Measurements from ENCODE around the gene PHLDA2.
A peak's percentile ranks its signal among the peaks of the same experiment; 100 is the strongest.
"Not testable (repeated sequence)": the region's sequence is repeated elsewhere in the genome, so short reads cannot be mapped to it uniquely, and the experiment has no call there.

Gene PHLDA2

GRCh38 chr11:2943711-2944118, 14.5 kb upstream of the PHLDA2 start:
- Histone ChIP-seq H3K4me3 (ENCODE audit: low read length) (no peak overlapping the region), H3K4me2 (ENCODE audit: low read length) (no peak overlapping the region), H3K36me3 (ENCODE audit: insufficient read depth, low read length) (peaks cover 33% of the 10 kb centered on the region), H3K9me3 (replicated peaks; ENCODE audit: low read length) (no peaks in the 10 kb centered on the region), H3K9ac (ENCODE audit: low read depth, low read length) (no peak overlapping the region), H3K27me3 (ENCODE audit: control insufficient read depth, insufficient read depth, low read length) (no peaks in the 10 kb centered on the region), H3K4me1 (ENCODE audit: control insufficient read depth, insufficient read depth, low read length) (peaks cover 45% of the 10 kb centered on the region)

- peaks cover 27% of the 10 kb centered on the region for H3K36me3 ChIP-seq (ENCODE audit: insufficient read depth, low read length)
- no peak overlapping the region for H3K4me2 ChIP-seq (ENCODE audit: low read length)
- no peak overlapping the region for H3K9ac ChIP-seq (ENCODE audit: low read depth, low read length)
- no peak overlapping the region for H3K4me3 ChIP-seq (ENCODE audit: low read length)
- no peaks in the 10 kb centered on the region for H3K9me3 ChIP-seq (replicated peaks; ENCODE audit: low read length)
- peaks cover 45% of the 10 kb centered on the region for H3K4me1 ChIP-seq (ENCODE audit: control insufficient read depth, insufficient read depth, low read length)
- H3K27me3 ChIP-seq (ENCODE audit: control insufficient read depth, insufficient read depth, low read length): no peaks in the 10 kb centered on the region
Measured at GRCh38 chr11:2942872-2943710, 13.9 kb upstream of the PHLDA2 start.

GRCh38 chr11:2942447-2942846, 13.2 kb upstream of the PHLDA2 start:
- no peaks in the 10 kb centered on the region for H3K27me3 ChIP-seq (ENCODE audit: control insufficient read depth, insufficient read depth, low read length)
- H3K4me2 ChIP-seq (ENCODE audit: low read length): no peak overlapping the region
- H3K4me1 ChIP-seq (ENCODE audit: control insufficient read depth, insufficient read depth, low read length): peaks cover 45% of the 10 kb centered on the region
- no peak overlapping the region for H3K4me3 ChIP-seq (ENCODE audit: low read length)
- H3K9ac ChIP-seq (ENCODE audit: low read depth, low read length): no peak overlapping the region
- peaks cover 21% of the 10 kb centered on the region for H3K36me3 ChIP-seq (ENCODE audit: insufficient read depth, low read length)
- H3K9me3 ChIP-seq (replicated peaks; ENCODE audit: low read length): peaks cover 5% of the 10 kb centered on the region

DNA sequence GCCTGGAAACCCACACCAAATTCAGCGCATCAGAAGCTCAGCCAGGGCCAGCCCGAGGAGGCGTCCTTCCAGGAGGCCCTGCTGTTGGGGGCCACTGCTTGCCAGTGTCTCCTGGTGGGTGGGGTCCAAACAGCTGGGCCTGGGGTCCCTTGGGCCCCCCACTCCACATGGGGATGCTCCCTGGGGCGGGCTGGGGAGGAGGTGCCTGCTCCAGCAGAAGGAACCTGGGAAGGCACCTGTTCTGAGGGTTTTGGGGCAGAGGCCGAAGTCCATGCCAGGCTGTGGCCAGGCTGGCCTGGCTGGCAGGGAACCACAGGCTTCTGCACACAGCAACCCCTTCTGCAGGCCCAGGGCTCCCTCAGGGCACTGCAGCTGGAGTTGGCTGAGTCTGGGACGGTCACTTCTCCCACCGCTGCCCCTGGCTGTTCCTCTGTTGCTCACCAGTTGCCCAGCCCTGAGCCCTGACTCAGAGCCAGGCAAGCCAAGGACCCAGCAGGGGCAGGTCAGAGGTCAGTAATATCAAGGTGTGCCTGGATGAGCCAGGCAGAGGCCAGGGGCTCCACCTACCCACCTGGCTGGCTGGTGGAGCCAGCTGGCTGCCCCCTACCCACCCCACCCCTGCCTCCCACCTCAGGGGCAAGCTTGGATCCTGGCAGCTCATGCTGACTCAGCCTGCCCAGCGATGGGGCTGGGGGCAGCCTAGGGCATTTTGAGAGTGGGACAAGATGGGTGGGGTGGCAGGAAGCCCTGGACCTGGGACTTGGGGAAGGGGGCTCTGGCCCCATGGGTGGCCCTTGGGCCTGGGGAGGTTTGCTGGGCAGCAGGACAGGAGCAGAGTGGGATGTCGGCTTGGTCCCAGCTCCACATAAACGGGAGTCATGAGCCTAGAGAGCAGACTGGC, 12.0 kb upstream of the PHLDA2 start:
- Histone ChIP-seq H3K4me2 (ENCODE audit: low read length) (peak overlapping the region; percentile 53), H3K9ac (ENCODE audit: low read depth, low read length) (peak overlapping the region; percentile 26), H3K9me3 (replicated peaks; ENCODE audit: low read length) (peaks cover 6% of the 10 kb centered on the region), H3K4me1 (ENCODE audit: control insufficient read depth, insufficient read depth, low read length) (peaks cover 40% of the 10 kb centered on the region), H3K27me3 (ENCODE audit: control insufficient read depth, insufficient read depth, low read length) (no peaks in the 10 kb centered on the region), H3K4me3 (ENCODE audit: low read length) (no peak overlapping the region), H3K36me3 (ENCODE audit: insufficient read depth, low read length) (peaks cover 8% of the 10 kb centered on the region)

GRCh38 chr11:2940147-2940920, 11.1 kb upstream of the PHLDA2 start:
- Histone ChIP-seq H3K4me2 (ENCODE audit: low read length) (peak overlapping the region; percentile 53), H3K27me3 (ENCODE audit: control insufficient read depth, insufficient read depth, low read length) (no peaks in the 10 kb centered on the region), H3K9ac (ENCODE audit: low read depth, low read length) (peak overlapping the region; percentile 60), H3K36me3 (ENCODE audit: insufficient read depth, low read length) (peaks cover 8% of the 10 kb centered on the region), H3K4me3 (ENCODE audit: low read length) (no peak overlapping the region), H3K9me3 (replicated peaks; ENCODE audit: low read length) (peaks cover 6% of the 10 kb centered on the region), H3K4me1 (ENCODE audit: control insufficient read depth, insufficient read depth, low read length) (peaks cover 33% of the 10 kb centered on the region)

DNA sequence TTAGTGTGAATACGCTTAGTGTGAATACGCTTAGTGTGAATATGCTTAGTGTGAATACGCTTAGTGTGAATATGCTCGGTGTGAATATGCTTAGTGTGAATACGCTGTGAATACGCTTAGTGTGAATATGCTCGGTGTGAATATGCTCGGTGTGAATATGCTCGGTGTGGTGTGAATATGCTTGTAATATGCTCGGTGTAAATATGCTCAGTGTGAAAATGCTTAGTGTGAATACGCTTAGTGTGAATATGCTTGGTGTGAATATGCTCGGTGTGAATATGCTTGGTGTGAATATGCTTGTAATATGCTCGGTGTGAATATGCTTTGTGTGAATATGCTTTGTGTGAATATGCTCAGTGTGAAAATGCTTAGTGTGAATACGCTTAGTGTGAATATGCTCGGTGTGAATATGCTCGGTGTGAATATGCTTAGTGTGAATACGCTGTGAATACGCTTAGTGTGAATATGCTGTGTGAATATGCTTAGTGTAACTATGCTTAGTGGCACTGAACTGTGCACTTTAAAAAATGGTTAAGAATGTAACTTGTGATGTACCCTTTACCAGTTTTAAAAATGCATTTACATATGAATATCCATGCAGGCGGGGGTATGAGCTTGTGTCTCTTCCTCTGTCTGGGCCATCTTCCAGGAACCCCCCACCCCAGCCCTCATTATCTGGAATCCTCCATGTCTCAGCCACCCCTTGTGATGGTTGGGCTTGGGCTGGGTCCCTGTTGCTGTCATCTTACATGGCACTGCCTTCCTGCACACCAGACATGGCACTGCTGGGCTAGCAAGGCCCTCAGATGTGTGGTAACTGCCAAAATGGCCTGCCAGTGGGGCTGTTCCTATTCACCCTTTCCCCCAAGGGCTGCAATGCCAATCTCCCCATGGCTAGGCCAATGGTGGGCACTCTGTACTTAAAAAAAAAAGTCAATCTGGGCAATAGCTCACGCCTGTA, 9.5 kb upstream of the PHLDA2 start:
- H3K36me3 ChIP-seq (ENCODE audit: insufficient read depth, low read length): not testable (repeated sequence)

DNA sequence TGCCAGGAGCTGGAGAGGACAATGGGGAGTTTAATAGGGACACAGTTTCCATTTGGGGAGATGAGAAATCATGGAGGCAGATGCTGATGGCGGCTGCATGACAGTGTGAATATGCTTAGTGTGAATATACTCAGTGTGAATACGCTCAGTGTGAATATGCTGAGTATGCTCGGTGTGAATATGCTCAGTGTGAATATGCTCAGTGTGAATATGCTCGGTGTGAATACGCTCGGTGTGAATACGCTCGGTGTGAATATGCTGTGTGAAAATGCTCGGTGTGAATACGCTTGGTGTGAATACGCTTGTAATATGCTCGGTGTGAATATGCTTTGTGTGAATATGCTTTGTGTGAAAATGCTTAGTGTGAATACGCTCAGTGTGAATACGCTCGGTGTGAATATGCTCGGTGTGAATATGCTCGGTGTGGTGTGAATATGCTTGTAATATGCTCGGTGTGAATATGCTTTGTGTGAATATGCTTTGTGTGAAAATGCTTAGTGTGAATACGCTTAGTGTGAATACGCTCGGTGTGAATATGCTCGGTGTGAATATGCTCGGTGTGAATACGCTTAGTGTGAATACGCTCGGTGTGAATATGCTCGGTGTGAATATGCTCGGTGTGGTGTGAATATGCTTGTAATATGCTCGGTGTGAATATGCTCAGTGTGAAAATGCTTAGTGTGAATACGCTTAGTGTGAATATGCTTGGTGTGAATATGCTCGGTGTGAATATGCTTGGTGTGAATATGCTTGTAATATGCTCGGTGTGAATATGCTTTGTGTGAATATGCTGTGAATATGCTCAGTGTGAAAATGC, 8.6 kb upstream of the PHLDA2 start:
- H3K9ac ChIP-seq (ENCODE audit: low read depth, low read length); H3K9me3 ChIP-seq (replicated peaks; ENCODE audit: low read length); H3K4me2 ChIP-seq (ENCODE audit: low read length); H3K36me3 ChIP-seq (ENCODE audit: insufficient read depth, low read length); H3K4me3 ChIP-seq (ENCODE audit: low read length); H3K27me3 ChIP-seq (ENCODE audit: control insufficient read depth, insufficient read depth, low read length): not testable (repeated sequence)
- peaks cover 27% of the 10 kb centered on the region for H3K4me1 ChIP-seq (ENCODE audit: control insufficient read depth, insufficient read depth, low read length)

More for the DNA sequence above, 9.5 kb upstream of the PHLDA2 start:
- H3K4me3 ChIP-seq (ENCODE audit: low read length); H3K27me3 ChIP-seq (ENCODE audit: control insufficient read depth, insufficient read depth, low read length); H3K4me2 ChIP-seq (ENCODE audit: low read length); H3K9ac ChIP-seq (ENCODE audit: low read depth, low read length); H3K9me3 ChIP-seq (replicated peaks; ENCODE audit: low read length): not testable (repeated sequence)
- H3K4me1 ChIP-seq (ENCODE audit: control insufficient read depth, insufficient read depth, low read length): peaks cover 22% of the 10 kb centered on the region

GRCh38 chr11:2934611-2935239, 5.5 kb upstream of the PHLDA2 start:
- Histone ChIP-seq H3K9me3 (replicated peaks; ENCODE audit: low read length) (peaks cover 6% of the 10 kb centered on the region), H3K9ac (ENCODE audit: low read depth, low read length) (no peak overlapping the region), H3K36me3 (ENCODE audit: insufficient read depth, low read length) (no peaks in the 10 kb centered on the region), H3K4me1 (ENCODE audit: control insufficient read depth, insufficient read depth, low read length) (peaks cover 27% of the 10 kb centered on the region), H3K27me3 (ENCODE audit: control insufficient read depth, insufficient read depth, low read length) (no peaks in the 10 kb centered on the region), H3K4me2 (ENCODE audit: low read length) (no peak overlapping the region), H3K4me3 (ENCODE audit: low read length) (no peak overlapping the region)

- Histone ChIP-seq H3K4me2 (ENCODE audit: low read length) (no peak overlapping the region), H3K9me3 (replicated peaks; ENCODE audit: low read length) (peaks cover 6% of the 10 kb centered on the region), H3K27me3 (ENCODE audit: control insufficient read depth, insufficient read depth, low read length) (no peaks in the 10 kb centered on the region), H3K4me1 (ENCODE audit: control insufficient read depth, insufficient read depth, low read length) (peaks cover 29% of the 10 kb centered on the region), H3K36me3 (ENCODE audit: insufficient read depth, low read length) (no peaks in the 10 kb centered on the region), H3K9ac (ENCODE audit: low read depth, low read length) (no peak overlapping the region), H3K4me3 (ENCODE audit: low read length) (no peak overlapping the region)
Measured at GRCh38 chr11:2934021-2934550, 4.9 kb upstream of the PHLDA2 start.
